SK-N-SH (cell line): Measurements from ENCODE around the gene TM4SF4. TPM values are rescaled to one million over a fixed set of nuclear protein-coding genes. Genes with fewer than 3 reads are reported as not detected.

Source experiments
- CTCF ChIA-PET: fragments of 300-600, 350-600 bp; formaldehyde crosslinking; extraction: SDS; loops from one replicate; lab custom pipeline; 2021; lab: Yijun Ruan, JAX
- POLR2A ChIA-PET: fragments of 350-600 bp; sonication (Branson Sonifier 250); formaldehyde crosslinking; extraction: SDS; loops from one replicate; lab custom pipeline; 2020; ENCODE audit warnings: antibody characterized with exemption, inconsistent platforms; lab: Yijun Ruan, JAX
- DNase-seq: peaks from one replicate; pipeline ENCODE4 v3.0.0; 2012
- H2AFZ ChIP-seq: fragments of 200-600 bp; sonication (generic); 2 replicates; pipeline ENCODE4 v1.8.1; 2016; ENCODE audit warnings: antibody characterized with exemption, mild to moderate bottlenecking, low read depth
- H3F3A ChIP-seq: fragments of 200-600 bp; sonication (generic); replicated peaks from 2 replicates; pipeline ENCODE3; 2016; ENCODE audit warnings: antibody characterized with exemption, mild to moderate bottlenecking; ENCODE audit not compliant: insufficient read depth
- H3K27ac ChIP-seq, 2 experiments: fragments of 200-500 bp in 1 of 2; fragments of 200-600 bp in 1 of 2; sonication (Bioruptor generic) in 1 of 2; sonication (generic), shearing (Covaris generic) in 1 of 2; 2 replicates each; pipeline versions ENCODE4 v1.5.1 to v1.6.1; 2014 to 2016; ENCODE audit warnings: low read depth in 2 of 2, inconsistent platforms in 1 of 2, low read length in 1 of 2, mild to moderate bottlenecking in 1 of 2, mixed read lengths in 1 of 2
- H3K27me3 ChIP-seq: fragments of 200-600 bp; sonication (generic), shearing (Covaris generic); 2 replicates; pipeline ENCODE4 v1.6.1; 2016; ENCODE audit warnings: mixed run types; ENCODE audit not compliant: insufficient read depth
- H3K36me3 ChIP-seq, 2 experiments: fragments of 200-500 bp in 1 of 2; fragments of 200-600 bp in 1 of 2; sonication (Bioruptor generic) in 1 of 2; sonication (generic) in 1 of 2; replicated peaks in 1 of 2; 2 replicates each; pipeline versions ENCODE3 to v1.5.1; 2014 to 2016; ENCODE audit warnings: low read length in 1 of 2, mild to moderate bottlenecking in 1 of 2; ENCODE audit not compliant: insufficient read depth in 2 of 2, control insufficient read depth in 1 of 2
- H3K4me1 ChIP-seq, 2 experiments: fragments of 200-500 bp in 1 of 2; fragments of 200-600 bp in 1 of 2; sonication (Bioruptor generic) in 1 of 2; sonication (generic), shearing (Covaris generic) in 1 of 2; 2 replicates each; pipeline versions ENCODE4 v1.5.1 to v1.6.1; 2014 to 2016; ENCODE audit warnings: low read depth in 1 of 2, low read length in 1 of 2, mixed run types in 1 of 2; ENCODE audit not compliant: insufficient read depth in 2 of 2, control insufficient read depth in 1 of 2
- H3K4me2 ChIP-seq: fragments of 200-600 bp; sonication (generic), shearing (Covaris generic); 2 replicates; pipeline ENCODE4 v1.6.1; 2017; ENCODE audit warnings: mixed run types
- H3K4me3 ChIP-seq, 2 experiments: fragments of 200-500 bp in 1 of 2; fragments of 200-600 bp in 1 of 2; sonication (Bioruptor generic) in 1 of 2; sonication (generic), shearing (Covaris generic) in 1 of 2; 2 replicates each; pipeline versions ENCODE4 v1.5.1 to v1.8.1; 2014 to 2016; ENCODE audit warnings: low read depth in 2 of 2, inconsistent platforms in 1 of 2, low read length in 1 of 2, mild to moderate bottlenecking in 1 of 2, mixed read lengths in 1 of 2, moderate library complexity in 1 of 2
- H3K79me2 ChIP-seq: fragments of 200-600 bp; sonication (generic); 2 replicates; pipeline ENCODE4 v1.8.1; 2017; ENCODE audit warnings: mild to moderate bottlenecking; ENCODE audit not compliant: insufficient read depth
- H3K9ac ChIP-seq: fragments of 200-600 bp; sonication (generic); 2 replicates; pipeline ENCODE4 v1.6.1; 2017; ENCODE audit warnings: mixed run types
- H3K9me2 ChIP-seq: fragments of 200-600 bp; sonication (generic); 2 replicates; pipeline ENCODE4 v1.6.1; 2017; ENCODE audit warnings: mixed run types
- H3K9me3 ChIP-seq: fragments of 200-600 bp; sonication (generic); 2 replicates; pipeline ENCODE4 v1.6.1; 2017; ENCODE audit warnings: mixed run types, mild to moderate bottlenecking, moderate library complexity
- H4K20me1 ChIP-seq: fragments of 200-600 bp; sonication (generic); 2 replicates; pipeline ENCODE4 v1.6.1; 2017; ENCODE audit warnings: mild to moderate bottlenecking, mixed run types; ENCODE audit not compliant: insufficient read depth
- EP300 ChIP-seq, 2 experiments: IDR thresholded peaks; 2 replicates each; pipeline versions ENCODE4 v1.4.0 to v1.6.1; 2012; ENCODE audit warnings: borderline replicate concordance in 1 of 2, low read depth in 1 of 2, low read length in 1 of 2
- FOSL2 ChIP-seq: IDR thresholded peaks from 2 replicates; pipeline ENCODE4 v1.4.0; 2012; ENCODE audit warnings: low read depth, mild to moderate bottlenecking, moderate library complexity, borderline replicate concordance
- FOXJ3 ChIP-seq: sonication (generic); formaldehyde crosslinking; IDR thresholded peaks from 2 replicates; pipeline ENCODE4 v1.5.1; 2020; ENCODE audit warnings: mild to moderate bottlenecking, missing genetic modification reagents
- FOXM1 ChIP-seq: IDR thresholded peaks from 2 replicates; pipeline ENCODE4 v1.4.0; 2012; ENCODE audit warnings: low read depth, mild to moderate bottlenecking
- GATA2 ChIP-seq: sonication (generic); formaldehyde crosslinking; IDR thresholded peaks from 2 replicates; pipeline ENCODE4 v1.5.0; 2020; ENCODE audit warnings: mild to moderate bottlenecking, missing genetic modification reagents
- RAD21 ChIP-seq: IDR thresholded peaks from 2 replicates; pipeline ENCODE4 v1.6.1; 2012; ENCODE audit warnings: mild to moderate bottlenecking, low read length
- RCOR1 ChIP-seq: fragments of 150-350 bp; IDR thresholded peaks from 2 replicates; pipeline ENCODE4 v1.6.1; 2017; ENCODE audit warnings: antibody characterized with exemption, low read length
- RXRA ChIP-seq: IDR thresholded peaks from 2 replicates; pipeline ENCODE4 v1.4.0; 2012; ENCODE audit warnings: low read depth, mild to moderate bottlenecking, borderline replicate concordance
- SMC3 ChIP-seq: IDR thresholded peaks from 2 replicates; pipeline ENCODE4 v1.6.1; 2012; ENCODE audit warnings: low read depth, low read length, improper control_type of control experiment
- TAF1 ChIP-seq: IDR thresholded peaks from 2 replicates; pipeline ENCODE4 v1.6.1; 2012; ENCODE audit warnings: low read depth, mild to moderate bottlenecking, low read length, moderate library complexity, borderline replicate concordance
- TCF12 ChIP-seq: IDR thresholded peaks from 2 replicates; pipeline ENCODE4 v1.4.0; 2012
- YY1 ChIP-seq: IDR thresholded peaks from 2 replicates; pipeline ENCODE4 v1.4.0; 2012; ENCODE audit warnings: low read depth, mild to moderate bottlenecking
- WGBS: methylation state at CpG from one replicate; pipeline ENCODE4 v1.1.6; 2017; ENCODE audit warnings: low lambda C conversion rate; 5-methylcytosine and 5-hydroxymethylcytosine counted together
- polyA plus RNA-seq, 3 experiments: library from polyadenylated mRNA; depleted of rRNA; stranded (reverse); fragments of >200 nt; gene quantifications; 2 replicates each; pipeline ENCODE4 v1.2.3, GENCODE V29; 2012
- TF ChIP-seq, protein P1 (sequence below): fragments of 150-350 bp; IDR thresholded peaks from 2 replicates; pipeline ENCODE4 v1.6.1; 2016; ENCODE audit warnings: mild to moderate bottlenecking, low read depth, low read length
- TF ChIP-seq, protein P2 (sequence below): fragments of 200-600 bp; sonication (generic); IDR thresholded peaks from 2 replicates; pipeline ENCODE4 v1.6.1; 2017; ENCODE audit warnings: antibody characterized with exemption, mild to moderate bottlenecking, moderate library complexity

Gene TM4SF4
- polyA plus RNA-seq, 1 of the 3 experiments (the other 2 are of a cell fraction), result 0.08 TPM

DNA sequence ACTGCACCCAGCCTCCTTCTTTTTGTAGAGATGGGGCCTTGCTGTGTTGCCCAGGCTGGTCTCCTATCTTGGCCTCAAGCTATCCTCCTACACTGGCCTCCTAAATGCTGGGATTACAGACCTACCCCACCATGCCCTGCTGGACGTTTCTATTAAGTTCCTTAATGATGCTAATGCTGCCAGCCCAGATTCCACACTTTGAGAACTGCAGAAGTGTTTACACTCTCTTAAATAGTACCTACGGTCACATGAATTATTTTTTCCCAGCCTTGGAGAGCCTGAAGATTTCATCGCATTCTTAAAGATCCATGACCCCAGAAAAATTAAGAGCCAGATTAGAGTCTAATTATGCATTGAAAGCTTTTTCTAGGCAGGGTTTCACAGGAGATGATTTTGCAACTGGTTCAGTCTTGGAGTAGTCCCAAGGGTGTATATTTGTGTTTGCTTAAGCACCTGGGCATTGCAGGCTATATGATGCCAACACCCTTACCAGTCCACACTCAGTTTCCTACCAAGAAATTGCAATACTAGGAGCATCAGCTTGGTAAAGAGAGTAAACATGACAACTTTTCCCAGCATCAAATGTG is 36.6 kb downstream of the TM4SF4 start (continued):
- TF ChIP-seq, protein P1, sequence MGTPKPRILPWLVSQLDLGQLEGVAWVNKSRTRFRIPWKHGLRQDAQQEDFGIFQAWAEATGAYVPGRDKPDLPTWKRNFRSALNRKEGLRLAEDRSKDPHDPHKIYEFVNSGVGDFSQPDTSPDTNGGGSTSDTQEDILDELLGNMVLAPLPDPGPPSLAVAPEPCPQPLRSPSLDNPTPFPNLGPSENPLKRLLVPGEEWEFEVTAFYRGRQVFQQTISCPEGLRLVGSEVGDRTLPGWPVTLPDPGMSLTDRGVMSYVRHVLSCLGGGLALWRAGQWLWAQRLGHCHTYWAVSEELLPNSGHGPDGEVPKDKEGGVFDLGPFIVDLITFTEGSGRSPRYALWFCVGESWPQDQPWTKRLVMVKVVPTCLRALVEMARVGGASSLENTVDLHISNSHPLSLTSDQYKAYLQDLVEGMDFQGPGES, result no peak
- TF ChIP-seq EP300 (IDR thresholded peaks at IDR 0.05; ENCODE audit: borderline replicate concordance in 1 of 2, low read depth in 1 of 2, low read length in 1 of 2) (no peak), TAF1 (no peak), SMC3 (no peak), FOXJ3 (CRISPR knock-in tag) (no peak), YY1 (no peak), FOXM1 (no peak), GATA2 (no peak), RXRA (no peak), RAD21 (no peak), FOSL2 (no peak)

DNA sequence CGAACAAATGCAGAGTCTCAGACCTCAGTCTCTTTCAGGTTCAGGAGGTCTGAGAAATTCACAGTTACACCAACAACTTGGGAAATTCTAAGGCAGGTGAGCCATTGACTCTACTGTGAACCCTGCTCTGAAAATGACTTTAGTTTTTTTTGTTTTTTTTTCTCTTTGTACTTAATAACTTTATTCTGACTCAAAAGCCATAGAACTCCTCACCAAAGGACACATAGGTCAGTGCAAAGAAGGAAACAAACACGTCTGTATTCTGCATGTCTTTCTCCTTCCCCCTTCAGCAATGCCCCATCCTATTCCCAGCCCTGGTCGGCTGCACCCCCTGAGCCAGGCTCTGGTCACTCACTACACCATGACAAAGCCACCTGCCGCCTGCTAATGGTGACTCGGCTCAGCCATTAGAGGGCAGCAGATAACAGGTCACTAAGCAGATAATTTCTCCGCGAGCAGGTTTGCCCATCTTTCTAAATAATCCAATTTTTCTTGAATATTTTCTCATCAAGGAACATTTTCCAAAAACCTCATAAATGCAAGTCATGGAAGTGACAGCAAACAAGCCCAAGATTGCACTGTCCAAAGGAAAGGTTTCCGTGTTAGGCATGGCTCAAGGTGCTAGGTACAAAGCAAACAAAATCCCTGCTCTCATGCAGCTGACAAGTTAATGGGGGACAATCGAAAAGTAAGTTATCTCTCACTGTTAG is 37.7 kb downstream of the TM4SF4 start:
- Histone ChIP-seq H3K4me2 (no peak overlapping the region), H3K9me3 (no peaks in the 10 kb centered on the region), H3K27ac (no peak overlapping the region), H3K36me3 (peaks cover 0 to 11% of the 10 kb centered on the region in 2 experiments), H3K79me2 (no peaks in the 10 kb centered on the region), H3K4me1 (peaks cover 0 to 13% of the 10 kb centered on the region in 2 experiments; a peak in 1 of 4 replicates), H3K9ac (no peak overlapping the region), H3K9me2 (no peaks in the 10 kb centered on the region), H3F3A (peaks cover 20% of the 10 kb centered on the region), H4K20me1 (no peaks in the 10 kb centered on the region), H3K4me3 (peak overlapping the region; percentile 21 to 29; a peak in 2 of 4 replicates), H3K27me3 (no peaks in the 10 kb centered on the region), H2AFZ (no peak overlapping the region)
- peak; percentile 78 for DNase-seq
- TF ChIP-seq FOXJ3 (CRISPR knock-in tag), result no peak
- peak; percentile 93 for TF ChIP-seq RAD21
- peak; percentile 78 for TF ChIP-seq SMC3
- TF ChIP-seq TCF12, result no peak
- TF ChIP-seq, protein P2, sequence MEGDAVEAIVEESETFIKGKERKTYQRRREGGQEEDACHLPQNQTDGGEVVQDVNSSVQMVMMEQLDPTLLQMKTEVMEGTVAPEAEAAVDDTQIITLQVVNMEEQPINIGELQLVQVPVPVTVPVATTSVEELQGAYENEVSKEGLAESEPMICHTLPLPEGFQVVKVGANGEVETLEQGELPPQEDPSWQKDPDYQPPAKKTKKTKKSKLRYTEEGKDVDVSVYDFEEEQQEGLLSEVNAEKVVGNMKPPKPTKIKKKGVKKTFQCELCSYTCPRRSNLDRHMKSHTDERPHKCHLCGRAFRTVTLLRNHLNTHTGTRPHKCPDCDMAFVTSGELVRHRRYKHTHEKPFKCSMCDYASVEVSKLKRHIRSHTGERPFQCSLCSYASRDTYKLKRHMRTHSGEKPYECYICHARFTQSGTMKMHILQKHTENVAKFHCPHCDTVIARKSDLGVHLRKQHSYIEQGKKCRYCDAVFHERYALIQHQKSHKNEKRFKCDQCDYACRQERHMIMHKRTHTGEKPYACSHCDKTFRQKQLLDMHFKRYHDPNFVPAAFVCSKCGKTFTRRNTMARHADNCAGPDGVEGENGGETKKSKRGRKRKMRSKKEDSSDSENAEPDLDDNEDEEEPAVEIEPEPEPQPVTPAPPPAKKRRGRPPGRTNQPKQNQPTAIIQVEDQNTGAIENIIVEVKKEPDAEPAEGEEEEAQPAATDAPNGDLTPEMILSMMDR, result peak; percentile 90
- TF ChIP-seq RCOR1, result no peak
- CTCF ChIA-PET, result interaction anchor here (0.6 to 2.7 kb wide), 36 partner anchors 9 to 983 kb away, joined by 3 to 20 read pairs (median 4); partner anchors contain the start of gene COMMD2
- POLR2A ChIA-PET, result no interaction called here
- 13% methylated on average over 9 of the region's 9 CpGs for WGBS
